ENCODE data around the gene HPCAL4. TPM values are rescaled to one million over a fixed set of nuclear protein-coding genes. Genes with fewer than 3 reads are reported as not detected.

Gene HPCAL4
- total and polyA plus RNA-seq, 11 donors, result 0.12 to 1.2 (median 0.46) TPM

DNA sequence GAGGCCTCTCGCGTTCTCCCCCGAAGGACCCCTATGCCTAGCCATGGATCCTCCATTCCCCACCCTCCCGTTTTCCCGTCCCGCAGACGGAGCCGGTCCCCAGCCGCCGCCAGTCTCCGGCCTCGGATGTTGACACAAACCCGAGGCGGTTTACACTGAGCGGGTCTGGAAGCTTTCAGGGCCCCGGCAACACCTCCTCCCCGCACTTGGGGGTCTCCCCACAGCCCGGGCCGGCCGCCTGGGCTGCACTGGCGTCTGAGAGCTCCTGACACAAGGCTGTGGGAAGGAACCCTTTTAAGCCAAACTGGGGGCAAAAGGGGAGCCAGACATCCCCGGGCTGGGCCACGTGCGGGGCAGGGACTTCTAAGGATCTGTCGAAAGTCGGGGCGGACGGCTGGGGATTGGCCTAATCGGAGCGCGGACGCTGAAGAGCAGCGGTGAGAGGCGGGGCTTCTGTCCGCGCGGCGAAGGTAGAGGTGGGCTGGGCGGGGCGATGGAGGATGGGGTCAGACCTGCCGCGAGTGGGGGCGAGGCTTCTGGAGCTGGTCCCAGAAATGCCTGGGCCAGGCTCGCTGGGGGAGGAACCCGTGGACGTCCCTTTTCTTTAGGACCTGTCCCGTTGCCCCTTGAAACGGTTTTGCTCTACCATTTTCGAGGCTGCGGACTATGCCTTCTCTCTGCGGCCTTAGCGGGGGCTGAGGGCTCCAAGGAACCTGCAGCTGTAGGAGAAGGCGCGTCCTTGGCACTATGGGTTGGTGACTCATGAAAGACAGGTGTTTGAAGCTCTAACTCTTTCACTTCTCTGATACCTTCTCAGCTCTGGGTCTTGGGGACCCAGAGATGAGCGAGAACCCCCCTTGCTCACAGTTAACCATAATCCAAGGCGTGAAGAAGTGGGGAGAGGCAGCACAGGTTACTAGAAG is 1.2 kb upstream of the HPCAL4 start:
- DNase-seq, result no peak
- Histone ChIP-seq H3K27me3 (peaks cover 0 to 80% (median 26%) of the 10 kb centered on the region in 9 donors), H3K4me3 (peak overlapping the region in 11 of 12 donors; percentile 15 to 57 (median 40)), H3K9me3 (no peaks in the 10 kb centered on the region), H3K36me3 (no peaks in the 10 kb centered on the region), H3K27ac (no peak overlapping the region), H3K4me1 (peaks cover 2 to 27% (median 16%) of the 10 kb centered on the region in 12 donors)
- ATAC-seq, result no peak
- 9 to 15% (median 13%) methylated on average over 34 to 56 of the region's 56 CpGs for WGBS, 4 donors
- TF ChIP-seq POLR2A (IDR thresholded peaks at IDR 0.05), result no peak
- TF ChIP-seq, protein P1, sequence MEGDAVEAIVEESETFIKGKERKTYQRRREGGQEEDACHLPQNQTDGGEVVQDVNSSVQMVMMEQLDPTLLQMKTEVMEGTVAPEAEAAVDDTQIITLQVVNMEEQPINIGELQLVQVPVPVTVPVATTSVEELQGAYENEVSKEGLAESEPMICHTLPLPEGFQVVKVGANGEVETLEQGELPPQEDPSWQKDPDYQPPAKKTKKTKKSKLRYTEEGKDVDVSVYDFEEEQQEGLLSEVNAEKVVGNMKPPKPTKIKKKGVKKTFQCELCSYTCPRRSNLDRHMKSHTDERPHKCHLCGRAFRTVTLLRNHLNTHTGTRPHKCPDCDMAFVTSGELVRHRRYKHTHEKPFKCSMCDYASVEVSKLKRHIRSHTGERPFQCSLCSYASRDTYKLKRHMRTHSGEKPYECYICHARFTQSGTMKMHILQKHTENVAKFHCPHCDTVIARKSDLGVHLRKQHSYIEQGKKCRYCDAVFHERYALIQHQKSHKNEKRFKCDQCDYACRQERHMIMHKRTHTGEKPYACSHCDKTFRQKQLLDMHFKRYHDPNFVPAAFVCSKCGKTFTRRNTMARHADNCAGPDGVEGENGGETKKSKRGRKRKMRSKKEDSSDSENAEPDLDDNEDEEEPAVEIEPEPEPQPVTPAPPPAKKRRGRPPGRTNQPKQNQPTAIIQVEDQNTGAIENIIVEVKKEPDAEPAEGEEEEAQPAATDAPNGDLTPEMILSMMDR (IDR thresholded peaks at IDR 0.05), result no peak
- intact Hi-C loops (cut with DNase I), result no loop called here

DNA sequence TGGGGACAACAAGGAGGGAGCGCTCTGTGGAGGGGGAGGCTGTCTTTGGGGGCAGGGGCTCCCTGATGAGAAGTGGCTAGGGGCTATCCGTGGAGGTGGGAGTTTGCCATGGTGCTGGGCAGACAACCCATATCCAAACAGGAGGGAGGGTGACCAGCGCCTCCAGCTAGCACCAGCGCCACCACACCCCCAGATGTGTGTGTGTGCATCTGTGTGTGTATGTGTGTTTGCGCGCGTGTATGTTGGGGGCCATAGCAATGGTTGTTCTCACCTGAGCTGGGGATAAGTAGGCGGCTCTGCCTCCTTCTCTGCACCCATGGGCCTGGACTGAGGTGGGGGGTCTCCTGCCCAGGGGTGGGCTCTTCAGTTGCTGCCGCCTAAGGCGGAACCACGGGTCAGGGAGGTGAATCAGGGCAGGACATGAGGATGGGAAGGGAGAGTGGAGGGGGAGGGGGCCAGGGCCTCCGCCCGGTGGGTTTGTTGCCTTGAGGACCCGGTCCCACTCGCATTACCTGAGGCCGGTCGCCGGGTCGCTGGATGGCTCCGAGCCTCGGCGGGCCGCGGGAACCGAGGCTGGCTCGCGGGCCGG is 345 bp downstream of the HPCAL4 start:
- intact Hi-C loops (cut with DNase I), result no loop called here
- no peak for DNase-seq
- Histone ChIP-seq H3K9me3 (no peaks in the 10 kb centered on the region), H3K27ac (no peak overlapping the region), H3K4me3 (peak overlapping the region in 10 of 12 donors; percentile 22 to 57 (median 40)), H3K36me3 (no peaks in the 10 kb centered on the region), H3K4me1 (peaks cover 2 to 27% (median 16%) of the 10 kb centered on the region in 12 donors), H3K27me3 (peaks cover 0 to 72% (median 26%) of the 10 kb centered on the region in 9 donors)
- ATAC-seq, result no peak
- WGBS, 4 donors, result 13 to 25% (median 17%) methylated on average over 16 to 28 of the region's 28 CpGs
- TF ChIP-seq POLR2A (IDR thresholded peaks at IDR 0.05), result no peak
- TF ChIP-seq, protein P1 (IDR thresholded peaks at IDR 0.05), result no peak

DNA sequence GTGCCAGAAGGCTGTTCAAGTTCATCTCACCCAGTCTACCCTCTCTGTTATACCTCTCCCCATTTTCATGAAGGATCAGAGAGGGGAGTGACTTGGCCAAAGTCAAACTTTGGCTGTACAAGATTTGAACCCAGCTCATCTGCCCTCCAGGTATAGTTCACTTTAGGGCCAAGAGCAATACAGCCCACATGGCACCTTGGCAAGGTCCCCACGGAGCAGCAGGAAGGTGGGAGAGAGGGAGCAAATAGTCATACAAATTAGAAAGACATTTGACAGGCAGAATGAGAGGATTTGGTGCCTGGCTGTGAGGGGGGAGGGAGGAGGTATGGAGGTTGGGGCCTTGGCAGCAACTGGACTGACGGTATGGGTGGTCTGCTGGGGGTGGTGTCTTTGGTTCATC is 1.0 kb downstream of the HPCAL4 start:
- Histone ChIP-seq H3K27ac (no peak overlapping the region), H3K4me1 (peaks cover 2 to 27% (median 16%) of the 10 kb centered on the region in 12 donors), H3K9me3 (no peaks in the 10 kb centered on the region), H3K4me3 (no peak overlapping the region), H3K27me3 (peaks cover 0 to 73% (median 26%) of the 10 kb centered on the region in 9 donors), H3K36me3 (no peaks in the 10 kb centered on the region)
- intact Hi-C loops (cut with DNase I), result no loop called here
- no peak for DNase-seq
- WGBS, 4 donors, result 41 to 86% (median 65%) methylated on average over 2 of the region's 2 CpGs
- TF ChIP-seq, protein P1 (IDR thresholded peaks at IDR 0.05), result no peak
- TF ChIP-seq POLR2A (IDR thresholded peaks at IDR 0.05), result no peak
- ATAC-seq, result no peak

DNA sequence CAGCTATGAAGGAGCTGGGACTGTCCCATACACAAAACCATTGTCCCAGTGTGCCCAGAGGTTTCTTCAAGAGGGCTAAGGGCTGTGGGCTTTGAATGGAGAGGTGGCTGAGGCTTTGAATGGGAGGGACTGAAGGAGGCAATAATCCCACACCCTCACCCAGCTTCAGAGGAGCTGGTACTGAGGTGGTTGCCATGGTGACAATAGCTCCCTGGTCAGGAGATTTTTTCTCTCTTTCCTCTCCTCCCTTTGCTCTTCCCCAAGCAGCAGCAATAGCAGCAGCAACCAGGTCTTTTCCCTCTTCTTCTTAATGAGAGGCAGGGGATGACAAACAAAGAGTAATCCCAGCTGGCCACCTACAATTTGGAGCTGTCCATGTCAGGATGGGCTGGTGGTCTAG is 1.6 kb downstream of the HPCAL4 start:
- ATAC-seq (no peak), DNase-seq (no peak)
- no peak overlapping the region for H3K4me3 ChIP-seq
- no peaks in the 10 kb centered on the region for H3K9me3 ChIP-seq
- TF ChIP-seq POLR2A (IDR thresholded peaks at IDR 0.05), result no peak
- TF ChIP-seq, protein P1 (IDR thresholded peaks at IDR 0.05), result no peak
- H3K4me1 ChIP-seq, result peaks cover 2 to 27% (median 16%) of the 10 kb centered on the region in 12 donors
- H3K27me3 ChIP-seq, result peaks cover 0 to 75% (median 30%) of the 10 kb centered on the region in 9 donors
- intact Hi-C loops (cut with DNase I), result no loop called here
- H3K27ac ChIP-seq, result no peak overlapping the region
- no peaks in the 10 kb centered on the region for H3K36me3 ChIP-seq
